Stimulated activated CD4-positive, alpha-beta T cell treated with anti-CD3 and anti-CD28 coated beads, Interleukin-4, amount 100 ng/mL, for 24 hours (primary cell): ENCODE measurements around the gene RNF183.
"Not testable (repeated sequence)": the region's sequence is repeated elsewhere in the genome, so short reads cannot be mapped to it uniquely, and the experiment has no call there.

Experiments
- DNase-seq: peaks from one replicate; pipeline ENCODE4 v3.0.0-alpha.2; 2020

Gene RNF183

DNA sequence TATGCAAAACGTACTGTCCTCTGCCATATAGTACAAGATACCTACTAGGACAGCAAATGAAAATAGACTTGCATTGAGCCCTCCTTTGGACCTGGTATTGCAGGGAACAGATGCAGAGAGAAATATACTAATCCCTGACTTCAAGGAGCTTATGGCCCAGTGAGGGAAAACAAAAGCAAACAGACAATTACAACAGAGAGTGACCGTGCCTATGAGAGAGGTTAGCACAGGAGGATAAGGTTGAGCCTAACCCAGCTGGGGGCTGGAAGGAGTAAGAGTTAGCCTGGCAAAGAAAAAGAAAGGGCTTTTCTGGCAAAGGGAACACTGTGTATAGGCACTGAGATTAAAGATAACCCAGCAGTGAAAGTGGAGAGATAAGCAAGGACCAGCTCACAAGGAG, 33.3 kb downstream of the RNF183 start:
- no peak for DNase-seq

DNA sequence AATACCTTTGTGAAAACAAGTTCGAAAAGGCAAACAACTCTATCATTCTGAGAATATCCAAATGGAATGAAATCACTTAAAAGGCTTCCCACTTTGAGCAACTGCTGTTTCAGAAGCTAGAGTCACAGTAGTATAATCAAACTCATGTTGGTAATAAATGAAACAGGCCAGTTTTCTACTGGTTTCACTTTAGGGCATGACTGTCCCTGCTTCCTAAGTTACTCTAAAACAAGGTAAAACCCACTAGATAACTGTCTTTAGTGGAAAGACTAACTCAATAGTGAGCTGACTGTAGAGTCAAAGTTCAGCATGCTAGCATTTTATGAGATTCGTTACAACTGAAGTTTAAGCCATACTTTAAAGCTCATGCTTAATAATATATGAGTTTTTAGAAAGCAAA, 33.8 kb downstream of the RNF183 start:
- no peak for DNase-seq

DNA sequence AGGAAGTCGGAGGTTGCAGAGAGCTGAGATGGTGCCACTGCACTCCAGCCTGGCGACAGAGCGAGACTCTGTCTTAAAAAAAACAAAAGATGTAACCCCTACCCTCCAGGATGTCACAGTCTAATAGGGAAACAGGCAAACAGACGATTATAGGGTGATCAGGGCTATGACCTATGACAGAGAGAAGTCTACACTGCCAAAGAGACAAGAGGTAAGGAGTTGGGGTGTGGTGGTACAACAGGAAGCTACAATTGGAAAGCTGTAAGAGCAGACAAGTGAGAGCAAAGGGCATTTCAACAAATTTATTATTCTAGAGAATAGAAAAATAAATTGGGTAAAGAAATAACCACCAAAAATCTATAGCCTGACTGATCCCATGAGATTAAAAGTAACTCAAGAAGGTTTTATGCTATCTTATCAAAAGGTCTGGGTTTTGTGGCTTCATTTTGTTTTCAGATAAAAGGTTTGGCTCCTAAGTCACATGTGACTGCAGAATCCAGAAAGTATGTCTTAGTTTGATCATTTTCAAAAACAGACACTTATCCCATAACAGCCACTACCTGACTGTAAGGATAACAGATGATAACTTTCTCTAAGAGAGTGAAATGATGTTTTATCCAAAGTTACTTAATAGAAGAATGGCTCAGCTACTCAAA, 35.1 kb downstream of the RNF183 start:
- DNase-seq = no peak

DNA sequence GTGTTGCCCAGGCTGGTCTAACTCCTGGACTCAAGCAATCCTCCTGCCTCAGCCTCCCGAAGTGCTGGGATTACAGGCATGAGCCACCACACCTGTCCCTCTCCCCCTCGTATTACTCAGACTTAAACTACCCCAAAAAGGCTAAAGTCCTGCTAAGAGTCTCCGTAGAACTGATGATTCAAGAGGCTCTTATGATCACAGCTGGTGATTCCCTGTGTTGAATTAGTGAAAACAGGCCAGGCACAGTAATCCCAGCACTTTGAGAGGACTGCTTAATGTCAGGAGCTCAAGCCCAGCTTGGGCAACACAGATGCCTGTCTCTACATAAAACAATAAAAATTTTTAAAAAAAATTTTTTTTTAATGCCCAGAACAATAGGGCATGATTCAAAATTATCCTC, 37.0 kb downstream of the RNF183 start:
- DNase-seq = no peak

DNA sequence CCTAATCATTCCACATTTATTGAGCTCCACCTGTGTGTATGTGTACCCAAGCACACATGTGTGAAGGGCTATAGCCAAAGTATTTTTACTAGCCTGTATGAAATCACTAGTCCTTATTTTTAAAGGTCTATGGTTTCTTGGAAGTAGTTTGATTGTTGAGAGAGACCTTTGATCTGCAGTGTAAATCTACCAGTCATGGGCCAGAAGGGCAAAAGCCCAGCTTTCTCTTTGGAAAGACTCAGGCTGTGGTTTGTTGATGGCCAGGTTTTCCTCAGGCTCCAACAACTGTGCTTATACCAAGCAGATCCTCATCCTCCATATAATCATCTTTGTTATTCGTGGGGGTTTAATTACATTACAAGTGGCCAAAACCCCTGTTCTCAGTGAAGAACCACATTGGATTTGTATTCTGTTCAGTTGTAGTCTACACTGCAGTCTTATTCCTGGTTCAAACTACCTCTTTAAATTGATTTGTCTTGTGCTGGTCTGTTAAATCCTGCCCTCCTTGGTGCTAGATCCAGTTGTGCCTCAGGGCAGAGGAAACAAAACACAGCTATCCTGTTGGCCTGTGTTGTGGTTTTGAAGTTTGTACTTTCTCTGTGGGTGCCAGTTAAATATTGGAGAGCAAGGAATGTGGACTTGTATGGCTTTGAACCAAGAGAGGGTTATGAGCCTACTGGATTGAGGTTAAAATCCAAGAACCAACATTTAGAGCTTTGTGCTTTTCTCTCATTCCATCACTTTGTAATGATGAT, 41.1 kb downstream of the RNF183 start:
- DNase-seq = no peak

DNA sequence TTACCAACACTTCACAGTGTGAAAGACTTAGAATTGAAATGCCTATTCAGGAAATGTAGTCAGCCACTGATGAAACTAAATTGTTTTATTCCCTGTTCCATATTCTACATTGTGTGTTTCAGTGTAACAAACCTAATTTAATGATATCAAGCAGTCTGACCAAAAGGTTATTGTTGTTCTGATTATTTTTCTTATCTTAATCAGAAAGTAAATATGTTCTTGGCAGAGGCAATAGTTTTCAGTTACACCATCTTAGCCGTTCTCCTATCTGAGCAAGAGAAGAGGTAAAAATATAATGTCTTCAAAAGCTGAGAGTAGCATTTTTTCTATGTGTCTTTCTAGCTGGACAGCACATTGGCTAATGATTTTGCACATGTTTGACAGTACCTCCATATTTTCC, 44.9 kb downstream of the RNF183 start:
- DNase-seq = no peak

DNA sequence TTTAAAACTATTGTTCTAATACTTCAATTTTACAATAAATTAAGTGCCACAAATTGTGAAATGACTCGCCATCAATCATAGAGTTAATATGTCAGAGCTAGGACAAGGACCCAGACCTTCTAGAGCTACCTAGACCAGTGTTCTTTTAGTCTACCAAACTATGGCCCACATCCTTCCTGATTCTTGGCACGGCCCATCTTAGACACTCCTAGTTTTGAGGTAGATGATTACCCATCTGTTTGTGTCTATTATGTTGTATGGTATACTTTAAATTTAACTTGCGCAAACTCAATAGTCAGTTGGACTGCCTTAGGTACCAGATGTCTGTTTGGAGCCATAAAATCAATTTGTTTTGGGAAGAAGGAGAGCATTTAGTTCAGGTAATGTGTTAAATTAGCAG, 45.3 kb downstream of the RNF183 start:
- no peak for DNase-seq

DNA sequence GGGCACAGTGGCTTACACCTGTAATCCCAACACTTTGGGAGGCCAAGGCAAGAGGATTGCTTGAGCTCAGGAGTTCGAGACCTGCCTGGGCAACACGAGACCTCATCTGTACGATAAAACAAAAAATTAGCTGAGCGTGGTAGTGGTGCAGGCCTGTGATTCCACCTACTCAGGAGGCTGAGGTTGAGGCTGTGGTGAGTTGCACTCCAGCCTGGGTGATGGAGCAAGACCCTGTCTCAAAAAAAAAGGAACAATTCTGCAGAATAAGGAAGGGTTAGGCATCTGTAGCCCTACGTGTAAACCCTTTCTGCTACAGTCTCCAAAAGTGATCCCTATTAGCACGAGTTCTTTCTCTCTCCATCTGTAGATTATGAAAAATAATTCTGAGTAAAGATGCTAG, 47.7 kb downstream of the RNF183 start:
- DNase-seq = no peak

DNA sequence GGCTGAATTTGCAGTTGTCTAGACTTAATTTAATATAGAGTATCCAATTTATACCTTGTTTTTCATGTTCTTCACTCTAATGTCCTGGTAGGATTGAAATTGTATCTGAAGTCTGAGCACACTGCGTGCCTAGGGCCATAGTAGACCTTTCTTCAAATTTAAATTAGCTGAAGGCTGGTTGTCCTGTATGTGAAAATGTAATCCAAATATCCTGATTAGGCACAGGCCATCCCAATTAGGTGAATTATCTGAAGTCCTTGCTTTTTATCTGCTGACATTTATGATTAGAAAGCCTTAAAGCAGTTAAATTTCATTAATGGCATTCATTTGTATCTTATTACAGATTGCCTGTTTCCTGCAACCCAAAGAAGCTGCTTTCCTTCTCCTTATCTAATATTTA, 48.2 kb downstream of the RNF183 start:
- no peak for DNase-seq

DNA sequence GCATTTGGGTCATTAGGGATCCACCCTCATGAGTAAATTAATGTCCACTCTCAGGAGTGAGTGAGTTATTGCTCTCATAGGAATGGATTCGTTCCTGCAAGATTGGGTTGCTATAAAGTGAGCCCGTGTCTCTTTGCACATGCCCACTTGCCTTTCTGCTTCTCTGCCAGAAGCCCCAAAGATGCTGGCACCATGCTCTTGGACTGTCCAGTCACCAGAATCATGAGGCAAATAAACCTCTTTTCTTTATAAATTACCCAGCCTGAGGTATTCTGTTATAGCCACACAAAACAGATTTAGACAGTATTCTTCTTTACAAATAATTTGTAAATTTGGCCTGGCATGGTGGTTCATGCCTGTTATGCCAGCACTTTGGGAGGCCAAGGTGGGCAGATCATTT, 52.4 kb downstream of the RNF183 start:
- no peak for DNase-seq

DNA sequence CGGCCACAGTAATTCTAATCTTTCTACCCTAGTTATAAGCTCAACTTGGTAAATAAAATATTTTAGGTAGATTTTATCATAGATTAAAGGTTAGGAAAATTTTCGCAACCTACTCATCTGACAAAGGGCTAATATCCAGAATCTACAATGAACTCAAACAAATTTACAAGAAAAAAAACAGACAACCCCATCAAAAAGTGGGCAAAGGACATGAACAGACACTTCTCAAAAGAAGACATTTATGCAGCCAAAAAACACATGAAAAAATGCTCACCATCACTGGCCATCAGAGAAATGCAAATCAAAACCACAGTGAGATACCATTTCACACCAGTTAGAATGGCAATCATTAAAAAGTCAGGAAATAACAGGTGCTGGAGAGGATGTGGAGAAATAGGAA, 53.5 kb downstream of the RNF183 start:
- DNase-seq = not testable (repeated sequence)

DNA sequence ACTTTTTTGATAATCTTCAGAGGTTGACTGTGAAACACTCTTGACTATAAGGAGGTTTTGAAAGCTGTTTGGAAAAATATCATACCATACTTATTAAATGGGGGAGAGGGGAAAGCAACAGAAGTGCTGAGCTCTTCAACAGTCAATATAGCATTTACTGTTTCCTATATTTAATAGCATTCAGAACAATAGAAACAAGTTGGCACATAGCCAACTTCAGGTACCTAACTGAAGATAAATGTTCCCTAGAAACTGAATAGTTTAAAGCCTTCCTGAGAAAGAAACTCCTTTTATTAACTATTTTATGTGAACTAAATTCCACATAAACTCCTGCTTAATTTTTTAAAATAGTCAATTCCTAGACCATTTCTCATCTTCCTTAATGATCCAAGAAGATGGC, 55.5 kb downstream of the RNF183 start:
- no peak for DNase-seq
